ENCODE data around the gene ARHGAP12. TPM values are rescaled to one million over a fixed set of nuclear protein-coding genes. Genes with fewer than 3 reads are reported as not detected.

Gene ARHGAP12
- total RNA-seq, 2 experiments from 2014 or later = 40.3 to 41.1 TPM

- Mint-ChIP-seq H3K9me3 (no peaks in the 10 kb centered on the region), H3K4me1 (ENCODE audit: low read depth) (no peaks in the 10 kb centered on the region), H3K36me3 (ENCODE audit: low read depth) (no peaks in the 10 kb centered on the region), H3K4me3 (no peak overlapping the region), H3K27me3 (peaks cover 4% of the 10 kb centered on the region), H3K27ac (no peak overlapping the region)
- POLR2A ChIA-PET = no interaction called here
- TF ChIP-seq CTCF (IDR thresholded peaks at IDR 0.05) = no peak
- H3K27me3 ChIP-seq (ENCODE audit: control insufficient read depth in 1 of 2, insufficient read depth in 2 of 2, low read length in 2 of 2) = no peaks in the 10 kb centered on the region
- no peak overlapping the region for H3K4me3 ChIP-seq (ENCODE audit: low read length)
- DNase-seq = no peak
- no peak for ATAC-seq (ENCODE audit: poor library complexity)
- no peaks in the 10 kb centered on the region for H3K36me3 ChIP-seq (ENCODE audit: insufficient read depth, low read length)
- H3K27ac ChIP-seq (ENCODE audit: low read depth in 1 of 2, low read length in 2 of 2) = no peak overlapping the region
- CTCF ChIA-PET = no interaction called here
- H3K9me3 ChIP-seq (ENCODE audit: control insufficient read depth in 1 of 2, insufficient read depth in 1 of 2, low read length in 2 of 2) = no peaks in the 10 kb centered on the region
- no peaks in the 10 kb centered on the region for H3K4me1 ChIP-seq (ENCODE audit: insufficient read depth, low read length)
- intact Hi-C loops (cut with DNase I, micrococcal nuclease) = no loop called here
These were observed 150.0 kb downstream of the ARHGAP12 start for GRCh38 chr10:31778627-31779026.

DNA sequence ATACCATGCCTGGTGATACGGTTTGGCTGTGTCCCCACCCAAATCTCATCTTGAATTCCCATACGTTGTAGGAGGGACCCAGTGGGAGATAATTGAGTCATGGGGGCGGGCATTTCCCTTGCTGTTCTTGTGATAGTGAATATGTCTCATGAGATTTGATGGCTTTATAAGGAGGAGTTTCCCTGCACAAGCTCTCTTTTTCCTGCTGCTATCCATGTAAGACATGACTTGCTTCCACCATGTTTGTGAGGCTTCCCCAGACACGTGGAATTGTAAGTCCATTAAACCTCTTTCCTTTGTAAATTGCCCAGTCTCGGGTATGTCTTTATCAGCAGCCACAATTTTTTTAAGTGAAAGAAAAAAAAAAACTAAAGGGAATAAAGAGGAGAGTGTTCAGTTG lies 152.5 kb downstream of the ARHGAP12 start:
- ATAC-seq (ENCODE audit: poor library complexity) (no peak), DNase-seq (no peak)
- H3K4me1 ChIP-seq (ENCODE audit: insufficient read depth, low read length) = no peaks in the 10 kb centered on the region
- no peak for TF ChIP-seq CTCF (IDR thresholded peaks at IDR 0.05)
- H3K4me1 Mint-ChIP-seq (ENCODE audit: low read depth) = no peaks in the 10 kb centered on the region
- H3K27ac Mint-ChIP-seq = no peak overlapping the region
- no peak overlapping the region for H3K4me3 Mint-ChIP-seq
- H3K36me3 Mint-ChIP-seq (ENCODE audit: low read depth) = no peaks in the 10 kb centered on the region
- H3K9me3 Mint-ChIP-seq = no peaks in the 10 kb centered on the region
- H3K27me3 ChIP-seq (ENCODE audit: control insufficient read depth in 1 of 2, insufficient read depth in 2 of 2, low read length in 2 of 2) = no peaks in the 10 kb centered on the region
- no peaks in the 10 kb centered on the region for H3K27me3 Mint-ChIP-seq
- no peaks in the 10 kb centered on the region for H3K9me3 ChIP-seq (ENCODE audit: control insufficient read depth in 1 of 2, insufficient read depth in 1 of 2, low read length in 2 of 2)
- POLR2A ChIA-PET = no interaction called here
- CTCF ChIA-PET = no interaction called here
- intact Hi-C loops (cut with DNase I, micrococcal nuclease) = no loop called here
- no peak overlapping the region for H3K27ac ChIP-seq (ENCODE audit: low read depth in 1 of 2, low read length in 2 of 2)
- H3K36me3 ChIP-seq (ENCODE audit: insufficient read depth, low read length) = no peaks in the 10 kb centered on the region
- no peak overlapping the region for H3K4me3 ChIP-seq (ENCODE audit: low read length)

DNA sequence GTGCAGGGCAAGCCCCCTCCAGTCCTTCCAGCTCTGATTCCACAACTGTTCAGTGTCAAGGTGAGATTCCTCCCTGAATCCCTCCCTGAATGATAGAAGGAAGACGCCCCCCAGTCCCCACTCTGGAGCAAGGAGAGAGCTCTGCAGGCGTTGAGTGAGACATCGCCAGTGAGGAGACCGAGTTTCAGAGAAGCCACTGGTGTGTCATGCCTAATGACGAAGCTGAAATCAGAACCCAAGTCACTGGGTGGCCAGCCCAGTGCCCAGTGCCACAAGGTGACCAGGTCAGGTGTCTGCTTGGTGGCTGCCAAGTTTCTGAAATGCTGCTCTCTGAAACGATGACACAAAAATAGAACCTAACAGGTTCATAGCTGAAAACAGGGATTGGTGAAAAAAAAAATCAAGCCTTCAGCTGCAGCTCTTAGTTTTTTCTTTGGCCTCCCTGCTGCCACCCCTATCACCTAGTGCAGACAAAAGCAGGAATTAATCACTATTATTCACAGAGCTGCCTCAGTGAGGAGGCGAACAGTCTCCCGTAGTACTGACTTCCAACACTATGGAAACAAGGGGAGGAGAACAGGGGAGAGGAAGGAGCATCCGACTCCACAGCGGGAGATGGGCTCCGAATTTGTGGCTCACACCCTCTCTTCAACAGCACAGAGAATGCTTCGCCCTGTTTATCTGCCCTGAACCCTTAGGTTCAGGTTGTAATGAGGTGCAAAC lies 153.5 kb downstream of the ARHGAP12 start:
- intact Hi-C loops (cut with DNase I, micrococcal nuclease) = loop anchor here in 1 of 2 experiments (5.0 kb wide), 1 partner anchor 693 kb away; no protein-coding TSS in a partner anchor
- CTCF ChIA-PET = no interaction called here

More for the DNA sequence above, 153.5 kb downstream of the ARHGAP12 start:
- Histone ChIP-seq H3K4me3 (ENCODE audit: low read length) (no peak overlapping the region), H3K9me3 (ENCODE audit: control insufficient read depth in 1 of 2, insufficient read depth in 1 of 2, low read length in 2 of 2) (no peaks in the 10 kb centered on the region), H3K27me3 (ENCODE audit: control insufficient read depth in 1 of 2, insufficient read depth in 2 of 2, low read length in 2 of 2) (no peaks in the 10 kb centered on the region), H3K27ac (ENCODE audit: low read depth in 1 of 2, low read length in 2 of 2) (no peak overlapping the region), H3K36me3 (ENCODE audit: insufficient read depth, low read length) (no peaks in the 10 kb centered on the region), H3K4me1 (ENCODE audit: insufficient read depth, low read length) (no peaks in the 10 kb centered on the region)
- POLR2A ChIA-PET = no interaction called here
- ATAC-seq (ENCODE audit: poor library complexity) (no peak), DNase-seq (no peak)
- no peaks in the 10 kb centered on the region for H3K27me3 Mint-ChIP-seq
- no peak overlapping the region for H3K4me3 Mint-ChIP-seq
- TF ChIP-seq CTCF (IDR thresholded peaks at IDR 0.05) = no peak
- H3K36me3 Mint-ChIP-seq (ENCODE audit: low read depth) = no peaks in the 10 kb centered on the region
- no peaks in the 10 kb centered on the region for H3K4me1 Mint-ChIP-seq (ENCODE audit: low read depth)
- H3K9me3 Mint-ChIP-seq = no peaks in the 10 kb centered on the region
- H3K27ac Mint-ChIP-seq = no peak overlapping the region
